PC-3 (cell line): Measurements from ENCODE around the gene FGD5.

Experiments
- CTCF ChIP-seq: fragments of 300-600 bp; sonication (generic); conservative IDR thresholded peaks from 2 replicates; pipeline ENCODE4 v1.5.1; 2017; ENCODE audit warnings: antibody characterized with exemption, low read depth, mild to moderate bottlenecking, low read length
- EZH2 ChIP-seq: fragments of 300-600 bp; sonication (generic); IDR thresholded peaks from one replicate; pipeline ENCODE4 v1.6.1; 2017; ENCODE audit warnings: antibody characterized with exemption, mild to moderate bottlenecking, low read length; ENCODE audit not compliant: unreplicated experiment

- no peak for TF ChIP-seq CTCF
- no peak for TF ChIP-seq EZH2
These were observed 24.6 kb downstream of the FGD5 start for GRCh38 chr3:14843321-14843720.
